Stomach (tissue), 9 donors: ENCODE results near the gene MX2. TPM values are rescaled to one million over a fixed set of nuclear protein-coding genes. Genes with fewer than 3 reads are reported as not detected.

Experiments
- DNase-seq, 2 donors: peaks; one replicate each; pipeline versions ENCODE4 v3.0.0 to v3.0.0-alpha.2; 2013 to 2019
- H3K27ac ChIP-seq, 5 donors: fragments of 200-600 bp in 4 of 5; sonication (generic) in 4 of 5; one replicate each; pipeline ENCODE4 v1.5.1; 2013 to 2019; ENCODE audit warnings: mild to moderate bottlenecking in 1 of 5, moderate library complexity in 1 of 5
- H3K27me3 ChIP-seq, 3 donors: fragments of 200-600 bp; sonication (generic); one replicate each; pipeline ENCODE4 v1.5.1; 2017 to 2019; ENCODE audit warnings: mixed run types in 1 of 3
- H3K36me3 ChIP-seq, 4 donors: fragments of 200-600 bp; sonication (generic); 1 replicate in 3 of 4; 2 replicates in 1 of 4; pipeline ENCODE4 v1.5.1; 2016 to 2019
- H3K4me1 ChIP-seq, 4 donors: fragments of 200-600 bp; sonication (generic); one replicate each; pipeline ENCODE4 v1.5.1; 2016 to 2019
- H3K4me3 ChIP-seq, 4 donors: fragments of 200-600 bp; sonication (generic) in 3 of 4; one replicate each; pipeline ENCODE4 v1.5.1; 2016 to 2019; ENCODE audit warnings: mild to moderate bottlenecking in 1 of 4
- H3K9me3 ChIP-seq, 4 donors: fragments of 200-600 bp; sonication (generic); one replicate each; pipeline ENCODE4 v1.5.1; 2016 to 2019
- CTCF ChIP-seq, 7 experiments: fragments of 450-650 bp in 4 of 7; fragments of 200-600 bp in 3 of 7; sonication (generic) in 3 of 7; IDR thresholded peaks; one replicate each; pipeline ENCODE4 v1.5.1; 2016 to 2019; ENCODE audit warnings: antibody characterized with exemption in 7 of 7, control low read depth in 2 of 7, mild to moderate bottlenecking in 1 of 7
- EP300 ChIP-seq: sonication (generic); formaldehyde crosslinking; IDR thresholded peaks from one replicate; pipeline ENCODE4 v1.6.1; 2017; ENCODE audit warnings: antibody characterized with exemption
- POLR2A ChIP-seq, 4 donors: fragments of 450-650 bp; IDR thresholded peaks; one replicate each; pipeline ENCODE4 v1.6.1; 2016; ENCODE audit warnings: antibody characterized with exemption in 4 of 4, control low read depth in 2 of 4, mild to moderate bottlenecking in 1 of 4, moderate library complexity in 1 of 4
- POLR2AphosphoS5 ChIP-seq, 3 donors: sonication (generic); formaldehyde crosslinking; IDR thresholded peaks; one replicate each; pipeline ENCODE4 v1.6.1; 2016; ENCODE audit warnings: antibody characterized with exemption in 3 of 3
- WGBS, 5 donors: extraction: QIAGEN DNeasy Blood & Tissue Kit in 3 of 5; methylation state at CpG; one replicate each; pipeline versions ENCODE4 v1.1.5 to v1.1.7; 2013 to 2018; 5-methylcytosine and 5-hydroxymethylcytosine counted together
- intact Hi-C: fragments of 100-400 bp; cut with DNase I; formaldehyde crosslinking; loops from one replicate; pipeline ENCODE4 v1.15.1; 2023; ENCODE audit warnings: low total_unique reads
- polyA plus RNA-seq, 3 donors: library from polyadenylated mRNA; stranded (reverse); fragments of 200-250 nt; gene quantifications; one replicate each; pipeline ENCODE4 v1.2.3, GENCODE V29; 2013
- total RNA-seq, 5 donors: library from RNA; depleted of rRNA; stranded (reverse); fragments of >200 nt; gene quantifications; one replicate each; pipeline versions ENCODE4 v1.1.0 to v1.2.3, GENCODE V29; 2014 to 2016
- donor health status: healthy with polysubstance abuse.
- donor health status: Bipolar disorder and iron deficiency.
- donor health status: healthy.

Gene MX2
- total and polyA plus RNA-seq, 8 donors = 5.0 to 85.8 (median 18.0) TPM

- no peak overlapping the region for H3K4me3 ChIP-seq
- no peaks in the 10 kb centered on the region for H3K27me3 ChIP-seq
- intact Hi-C loops = no loop called here
- peaks cover 10 to 29% (median 20%) of the 10 kb centered on the region in 4 donors for H3K4me1 ChIP-seq
- TF ChIP-seq CTCF (IDR thresholded peaks at IDR 0.05) = no peak
- TF ChIP-seq EP300 = no peak
- no peak for TF ChIP-seq POLR2AphosphoS5 (IDR thresholded peaks at IDR 0.05)
- no peak for TF ChIP-seq POLR2A (IDR thresholded peaks at IDR 0.05)
- DNase-seq = no peak
- no peak overlapping the region for H3K27ac ChIP-seq
- 94 to 98% (median 96%) methylated on average over 3 of the region's 3 CpGs for WGBS, 5 donors
- H3K9me3 ChIP-seq = no peaks in the 10 kb centered on the region
- peaks cover 12 to 66% (median 57%) of the 10 kb centered on the region in 4 donors for H3K36me3 ChIP-seq
Measured at GRCh38 chr21:41429305-41429704, 67.5 kb downstream of the MX2 start.

GRCh38 chr21:41429925-41430491, 68.2 kb downstream of the MX2 start:
- TF ChIP-seq POLR2AphosphoS5 (IDR thresholded peaks at IDR 0.05) (no peak), CTCF (IDR thresholded peaks at IDR 0.05) (no peak), EP300 (no peak), POLR2A (IDR thresholded peaks at IDR 0.05) (no peak)
- H3K27me3 ChIP-seq = no peaks in the 10 kb centered on the region
- no peak overlapping the region for H3K4me3 ChIP-seq
- H3K36me3 ChIP-seq = peaks cover 16 to 73% (median 64%) of the 10 kb centered on the region in 4 donors
- DNase-seq = no peak
- H3K4me1 ChIP-seq = peaks cover 10 to 29% (median 20%) of the 10 kb centered on the region in 4 donors
- H3K9me3 ChIP-seq = peaks cover 0 to 6% (median 0%) of the 10 kb centered on the region in 4 donors
- no peak overlapping the region for H3K27ac ChIP-seq
- intact Hi-C loops = no loop called here
- WGBS, 5 donors = 76 to 82% (median 80%) methylated on average over 9 of the region's 9 CpGs

- H3K4me1 ChIP-seq = peaks cover 3 to 18% (median 9%) of the 10 kb centered on the region in 4 donors
- intact Hi-C loops = no loop called here
- 83 to 93% (median 91%) methylated on average over 16 of the region's 16 CpGs for WGBS, 5 donors
- H3K4me3 ChIP-seq = no peak overlapping the region
- no peak overlapping the region for H3K27ac ChIP-seq
- no peak for DNase-seq
- peaks cover 32 to 92% (median 83%) of the 10 kb centered on the region in 4 donors for H3K36me3 ChIP-seq
- no peak for TF ChIP-seq POLR2A (IDR thresholded peaks at IDR 0.05)
- no peak for TF ChIP-seq POLR2AphosphoS5 (IDR thresholded peaks at IDR 0.05)
- TF ChIP-seq CTCF (IDR thresholded peaks at IDR 0.05) = no peak
- no peak for TF ChIP-seq EP300
- H3K9me3 ChIP-seq = peaks cover 0 to 7% (median 0%) of the 10 kb centered on the region in 4 donors
- H3K27me3 ChIP-seq = no peaks in the 10 kb centered on the region
Measured at GRCh38 chr21:41431788-41432548, 70.1 kb downstream of the MX2 start.

- H3K27ac ChIP-seq = no peak overlapping the region
- WGBS, 5 donors = 71 to 94% (median 87%) methylated on average over 10 of the region's 10 CpGs
Measured at GRCh38 chr21:41432562-41433460, 71.0 kb downstream of the MX2 start.

More at GRCh38 chr21:41432562-41433460, 71.0 kb downstream of the MX2 start:
- Histone ChIP-seq H3K4me3 (no peak overlapping the region), H3K4me1 (peaks cover 0 to 10% (median 4%) of the 10 kb centered on the region in 4 donors), H3K9me3 (peaks cover 0 to 7% (median 0%) of the 10 kb centered on the region in 4 donors), H3K27me3 (no peaks in the 10 kb centered on the region), H3K36me3 (peaks cover 37 to 100% (median 91%) of the 10 kb centered on the region in 4 donors)
- intact Hi-C loops = no loop called here
- DNase-seq = peak in 1 of 2 donors; percentile 27
- TF ChIP-seq POLR2AphosphoS5 (IDR thresholded peaks at IDR 0.05) (no peak), EP300 (no peak)
